Effector memory CD8-positive, alpha-beta T cell (primary cell): ENCODE results near the gene GLI3.

ENCODE experiments used
- ATAC-seq: fragments of 150-1000 bp; cut with Tn5 transposase; replicated peaks from 2 replicates; pipeline ENCODE4 v1.10.0; 2021; ENCODE audit warnings: mild to moderate bottlenecking, moderate library complexity
- DNase-seq, 3 experiments: peaks; one replicate each; pipeline ENCODE4 v3.0.0; 2021
- H3K27ac Mint-ChIP-seq, 2 donors: one replicate each; pipeline ENCODE4 v1.8.0; 2022; ENCODE audit warnings: mild to moderate bottlenecking in 2 of 2, mixed read lengths in 2 of 2, moderate library complexity in 2 of 2
- H3K27me3 Mint-ChIP-seq, 2 donors: one replicate each; pipeline ENCODE4 v1.8.0; 2022; ENCODE audit warnings: mixed read lengths in 2 of 2
- H3K36me3 Mint-ChIP-seq: one replicate; pipeline ENCODE4 v1.8.0; 2022; ENCODE audit warnings: mild to moderate bottlenecking, moderate library complexity, mixed read lengths; ENCODE audit not compliant: insufficient read depth
- H3K4me1 Mint-ChIP-seq, 2 donors: one replicate each; pipeline ENCODE4 v1.8.0; 2022; ENCODE audit warnings: low read depth in 2 of 2, mixed read lengths in 2 of 2
- H3K4me3 Mint-ChIP-seq, 2 donors: one replicate each; pipeline ENCODE4 v1.8.0; 2022; ENCODE audit warnings: mild to moderate bottlenecking in 2 of 2, mixed read lengths in 2 of 2, moderate library complexity in 2 of 2
- H3K9me3 Mint-ChIP-seq, 2 donors: one replicate each; pipeline ENCODE4 v1.8.0; 2022; ENCODE audit warnings: mixed read lengths in 2 of 2
- total RNA-seq, 9 experiments: gene quantifications; one replicate each; lab custom pipeline; 2026; lab: John Stamatoyannopoulos, UW

Gene GLI3
- 0 to 0.53 (median 0.18) reads per million in 9 experiments for total RNA-seq

- no peak for ATAC-seq
- peak within 1 kb of the TSS in 1 of 2 donors; percentile 67 for H3K27ac Mint-ChIP-seq
Observed at GRCh38 chr7:42236976-42237810, at the start of gene GLI3. Gene GLI3, minus strand, starts transcription at chr7:42237209. Its CDS starts 13,956 bp downstream, at chr7:42223253.

GRCh38 chr7:42285383-42285824 is 48.4 kb upstream of the GLI3 start:
- Mint-ChIP-seq H3K4me1 (no peaks in the 10 kb centered on the region), H3K27me3 (no peaks in the 10 kb centered on the region), H3K9me3 (peaks cover 2 to 7% of the 10 kb centered on the region in 2 donors), H3K36me3 (no peaks in the 10 kb centered on the region), H3K4me3 (no peak overlapping the region), H3K27ac (no peak overlapping the region)
- ATAC-seq (no peak), DNase-seq (no peak)

More at GRCh38 chr7:42236976-42237810, at the start of gene GLI3:
- no peak for DNase-seq
- H3K27me3 Mint-ChIP-seq = peaks cover 39 to 55% of the 10 kb centered on the region in 2 donors
- peaks cover 5 to 10% of the 10 kb centered on the region in 2 donors for H3K4me1 Mint-ChIP-seq
- peak within 1 kb of the TSS; percentile 76 to 82 for H3K4me3 Mint-ChIP-seq
- H3K36me3 Mint-ChIP-seq = no peaks in the 10 kb centered on the region
- H3K9me3 Mint-ChIP-seq = peaks cover 0 to 6% of the 10 kb centered on the region in 2 donors

- ATAC-seq (no peak), DNase-seq (no peak)
- Mint-ChIP-seq H3K4me1 (no peaks in the 10 kb centered on the region), H3K36me3 (no peaks in the 10 kb centered on the region), H3K27ac (no peak overlapping the region), H3K4me3 (no peak overlapping the region), H3K27me3 (no peaks in the 10 kb centered on the region), H3K9me3 (peaks cover 2 to 7% of the 10 kb centered on the region in 2 donors)
Observed at GRCh38 chr7:42283553-42283952, 46.5 kb upstream of the GLI3 start.

GRCh38 chr7:42278344-42278743 is 41.3 kb upstream of the GLI3 start:
- no peaks in the 10 kb centered on the region for H3K4me1 Mint-ChIP-seq
- no peak overlapping the region for H3K27ac Mint-ChIP-seq
- no peaks in the 10 kb centered on the region for H3K9me3 Mint-ChIP-seq

GRCh38 chr7:42274053-42274452 is 37.0 kb upstream of the GLI3 start:
- H3K36me3 Mint-ChIP-seq = no peaks in the 10 kb centered on the region
- no peak overlapping the region for H3K27ac Mint-ChIP-seq
- H3K4me3 Mint-ChIP-seq = no peak overlapping the region
- H3K27me3 Mint-ChIP-seq = no peaks in the 10 kb centered on the region
- ATAC-seq (no peak), DNase-seq (no peak)
- H3K9me3 Mint-ChIP-seq = peaks cover 0 to under 1% of the 10 kb centered on the region in 2 donors
- no peaks in the 10 kb centered on the region for H3K4me1 Mint-ChIP-seq

More at GRCh38 chr7:42278344-42278743, 41.3 kb upstream of the GLI3 start:
- no peak for DNase-seq
- Mint-ChIP-seq H3K27me3 (no peaks in the 10 kb centered on the region), H3K36me3 (no peaks in the 10 kb centered on the region), H3K4me3 (no peak overlapping the region)
- no peak for ATAC-seq

- Mint-ChIP-seq H3K36me3 (no peaks in the 10 kb centered on the region), H3K4me1 (no peaks in the 10 kb centered on the region), H3K27me3 (no peaks in the 10 kb centered on the region), H3K27ac (no peak overlapping the region), H3K9me3 (peaks cover 3 to 10% of the 10 kb centered on the region in 2 donors), H3K4me3 (no peak overlapping the region)
- no peak for DNase-seq
- ATAC-seq = no peak
Observed at GRCh38 chr7:42272793-42273665, 36.0 kb upstream of the GLI3 start.

- peaks cover 3 to 15% of the 10 kb centered on the region in 2 donors for H3K9me3 Mint-ChIP-seq
- no peaks in the 10 kb centered on the region for H3K27me3 Mint-ChIP-seq
- DNase-seq = no peak
- ATAC-seq = no peak
- H3K36me3 Mint-ChIP-seq = no peaks in the 10 kb centered on the region
- no peaks in the 10 kb centered on the region for H3K4me1 Mint-ChIP-seq
- no peak overlapping the region for H3K4me3 Mint-ChIP-seq
- no peak overlapping the region for H3K27ac Mint-ChIP-seq
Observed at GRCh38 chr7:42269161-42269560, 32.2 kb upstream of the GLI3 start.

- no peak for ATAC-seq
- Mint-ChIP-seq H3K4me1 (no peaks in the 10 kb centered on the region), H3K36me3 (no peaks in the 10 kb centered on the region), H3K27me3 (no peaks in the 10 kb centered on the region), H3K4me3 (no peak overlapping the region), H3K9me3 (peaks cover 6 to 15% of the 10 kb centered on the region in 2 donors), H3K27ac (no peak overlapping the region)
- no peak for DNase-seq
Observed at GRCh38 chr7:42264702-42265101, 27.7 kb upstream of the GLI3 start.

GRCh38 chr7:42263971-42264370 is 27.0 kb upstream of the GLI3 start:
- Mint-ChIP-seq H3K36me3 (no peaks in the 10 kb centered on the region), H3K27ac (no peak overlapping the region), H3K9me3 (peaks cover 6 to 14% of the 10 kb centered on the region in 2 donors), H3K4me3 (no peak overlapping the region), H3K27me3 (no peaks in the 10 kb centered on the region), H3K4me1 (no peaks in the 10 kb centered on the region)
- ATAC-seq = no peak
- DNase-seq = no peak

- Mint-ChIP-seq H3K27ac (no peak overlapping the region), H3K4me1 (no peaks in the 10 kb centered on the region), H3K27me3 (no peaks in the 10 kb centered on the region), H3K4me3 (no peak overlapping the region), H3K36me3 (no peaks in the 10 kb centered on the region), H3K9me3 (peaks cover 2 to 4% of the 10 kb centered on the region in 2 donors)
- ATAC-seq (no peak), DNase-seq (no peak)
Observed at GRCh38 chr7:42262964-42263363, 26.0 kb upstream of the GLI3 start.

- no peak overlapping the region for H3K4me3 Mint-ChIP-seq
- H3K36me3 Mint-ChIP-seq = no peaks in the 10 kb centered on the region
- H3K9me3 Mint-ChIP-seq = no peaks in the 10 kb centered on the region
- no peaks in the 10 kb centered on the region for H3K27me3 Mint-ChIP-seq
- no peaks in the 10 kb centered on the region for H3K4me1 Mint-ChIP-seq
- DNase-seq (no peak), ATAC-seq (no peak)
- no peak overlapping the region for H3K27ac Mint-ChIP-seq
Observed at GRCh38 chr7:42254217-42254616, 17.2 kb upstream of the GLI3 start.

- Mint-ChIP-seq H3K9me3 (no peaks in the 10 kb centered on the region), H3K4me3 (no peak overlapping the region), H3K27ac (no peak overlapping the region), H3K4me1 (no peaks in the 10 kb centered on the region), H3K27me3 (no peaks in the 10 kb centered on the region), H3K36me3 (no peaks in the 10 kb centered on the region)
- DNase-seq (no peak), ATAC-seq (no peak)
Observed at GRCh38 chr7:42253316-42253715, 16.3 kb upstream of the GLI3 start.

GRCh38 chr7:42250411-42250810 is 13.4 kb upstream of the GLI3 start:
- ATAC-seq (no peak), DNase-seq (no peak)
- no peaks in the 10 kb centered on the region for H3K36me3 Mint-ChIP-seq
- no peak overlapping the region for H3K4me3 Mint-ChIP-seq
- H3K4me1 Mint-ChIP-seq = no peaks in the 10 kb centered on the region
- no peaks in the 10 kb centered on the region for H3K9me3 Mint-ChIP-seq
- H3K27ac Mint-ChIP-seq = no peak overlapping the region
- H3K27me3 Mint-ChIP-seq = no peaks in the 10 kb centered on the region
